ENCODE measurements around the gene MARCKSL1. TPM values are rescaled to one million over a fixed set of nuclear protein-coding genes. Genes with fewer than 3 reads are reported as not detected.

MARCKSL1 gene
- total and polyA plus RNA-seq, 2 of the 13 experiments (the other 11 are each of a cell fraction or from before 2014, with no cell fraction given): 81.9 to 155 TPM

GRCh38 chr1:32334864-32335534, 1.0 kb downstream of the MARCKSL1 start (continued):
- TF ChIP-seq ZBTB7B (CRISPR knock-in tag; IDR thresholded peaks at IDR 0.05) (peak; percentile 60), ZNF549 (CRISPR knock-in tag; IDR thresholded peaks at IDR 0.05) (no peak), PHF5A (CRISPR knock-in tag; IDR thresholded peaks at IDR 0.05; ENCODE audit: low read depth, unreplicated experiment) (no peak), TP53 (CRISPR knock-in tag; conservative IDR thresholded peaks at IDR 0.05) (no peak), AHR (CRISPR knock-in tag; IDR thresholded peaks at IDR 0.05) (no peak), TEAD3 (CRISPR knock-in tag; optimal IDR thresholded peaks at IDR 0.05; ENCODE audit: borderline replicate concordance) (peak; percentile 14), SSRP1 (CRISPR knock-in tag; IDR thresholded peaks at IDR 0.05) (no peak), ZNF563 (CRISPR knock-in tag; IDR thresholded peaks at IDR 0.05) (0 out of 2 replicates have a peak, but pooled peaks have one; percentile 58), ZNF761 (CRISPR knock-in tag; conservative IDR thresholded peaks at IDR 0.05) (0 out of 2 replicates have a peak, but pooled peaks have one; percentile 6), NONO (IDR thresholded peaks at IDR 0.05) (no peak), NONO (CRISPR knock-in tag; conservative IDR thresholded peaks at IDR 0.05) (peak; percentile 19; the same call in 1 of the 2 replicates), ZNF136 (CRISPR knock-in tag; IDR thresholded peaks at IDR 0.05; ENCODE audit: low read depth) (no peak), NPAS2 (CRISPR knock-in tag; IDR thresholded peaks at IDR 0.05; ENCODE audit: borderline replicate concordance) (no peak), RAD21 (CRISPR knock-in tag; IDR thresholded peaks at IDR 0.05) (peak; percentile 85), MIXL1 (CRISPR knock-in tag; IDR thresholded peaks at IDR 0.05) (no peak), HDAC2 (CRISPR knock-in tag; IDR thresholded peaks at IDR 0.05) (0 out of 2 replicates have a peak, but pooled peaks have one; percentile 15), ZNF724P (CRISPR knock-in tag; IDR thresholded peaks at IDR 0.05; ENCODE audit: borderline replicate concordance) (0 out of 2 replicates have a peak, but pooled peaks have one; percentile 68), NFATC3 (CRISPR knock-in tag; IDR thresholded peaks at IDR 0.05) (no peak), ZNF343 (CRISPR knock-in tag; IDR thresholded peaks at IDR 0.05) (no peak), AHDC1 (CRISPR knock-in tag; IDR thresholded peaks at IDR 0.05; ENCODE audit: borderline replicate concordance) (peak; percentile 44; the same call in 1 of the 2 replicates), ZBTB33 (CRISPR knock-in tag; IDR thresholded peaks at IDR 0.05) (peak; percentile 43; the same call in 1 of the 2 replicates)

Data from HepG2 (cell line).